AG10803 (cell line): ENCODE data around the gene PRR14.
"Not testable (repeated sequence)": the region's sequence is repeated elsewhere in the genome, so short reads cannot be mapped to it uniquely, and the experiment has no call there.

Source experiments
- DNase-seq: peaks from one replicate; pipeline ENCODE4 v3.0.0; 2010; ENCODE audit warnings: low read depth
- H3K4me3 ChIP-seq: 2 replicates; pipeline ENCODE4 v1.5.1; 2011; ENCODE audit warnings: mild to moderate bottlenecking, low read length, control low read depth
- CTCF ChIP-seq: conservative IDR thresholded peaks from 2 replicates; pipeline ENCODE4 v1.5.1; 2011; ENCODE audit warnings: mild to moderate bottlenecking, low read length, control low read depth, inconsistent platforms

The PRR14 gene

GRCh38 chr16:30633526-30633925 is 17.2 kb upstream of the PRR14 start:
- TF ChIP-seq CTCF, result no peak
- no peak for DNase-seq
- peak overlapping the region; percentile 85 for H3K4me3 ChIP-seq

- no peak for DNase-seq
- no peak for TF ChIP-seq CTCF
- H3K4me3 ChIP-seq, result no peak overlapping the region
Observed at GRCh38 chr16:30636599-30636998, 14.2 kb upstream of the PRR14 start.

GRCh38 chr16:30637139-30637538 is 13.6 kb upstream of the PRR14 start:
- DNase-seq, H3K4me3 ChIP-seq: not testable (repeated sequence)

- no peak overlapping the region for H3K4me3 ChIP-seq
- peak; percentile 58 for DNase-seq
- peak; percentile 66 for TF ChIP-seq CTCF
Observed at GRCh38 chr16:30637944-30638343, 12.8 kb upstream of the PRR14 start.

GRCh38 chr16:30641378-30641982 is 9.3 kb upstream of the PRR14 start:
- TF ChIP-seq CTCF, result no peak
- DNase-seq, result no peak
- H3K4me3 ChIP-seq, result no peak overlapping the region

- TF ChIP-seq CTCF, result no peak
- DNase-seq, result no peak
- H3K4me3 ChIP-seq, result no peak overlapping the region
Observed at GRCh38 chr16:30644334-30644830, 6.4 kb upstream of the PRR14 start.

- no peak overlapping the region for H3K4me3 ChIP-seq
- DNase-seq, result no peak
- TF ChIP-seq CTCF, result no peak
Observed at GRCh38 chr16:30645727-30646126, 5.0 kb upstream of the PRR14 start.

- H3K4me3 ChIP-seq, result no peak overlapping the region
- TF ChIP-seq CTCF, result no peak
- DNase-seq, result no peak
Observed at GRCh38 chr16:30647274-30647571, 3.5 kb upstream of the PRR14 start.
